Spleen (tissue), 7 donors: ENCODE data around the gene CCDC7.

Experiments
- POLR2A ChIP-seq, 3 donors: fragments of 450-650 bp; IDR thresholded peaks; one replicate each; pipeline ENCODE4 v1.5.1; 2017; ENCODE audit warnings: antibody characterized with exemption in 3 of 3, mild to moderate bottlenecking in 1 of 3
- TF ChIP-seq, protein P1 (sequence below), 11 experiments: fragments of 200-600 bp in 7 of 11; fragments of 450-650 bp in 4 of 11; sonication (generic) in 4 of 11; IDR thresholded peaks in 8 of 11; conservative IDR thresholded peaks in 3 of 11; 1 replicate in 7 of 11; 2 replicates in 4 of 11; pipeline versions ENCODE4 v1.4.0 to v1.8.0; 2016 to 2021; ENCODE audit warnings: antibody characterized with exemption in 11 of 11, inconsistent platforms in 4 of 11, mild to moderate bottlenecking in 1 of 11
- donor health status: DM: no; HTN: no; CAD: no; lungs with moderate emphysema.
- donor health status: DM: no; HTN: no; CAD: no.
- donor health status: DM: no; HTN: no; CAD: no.

DNA sequence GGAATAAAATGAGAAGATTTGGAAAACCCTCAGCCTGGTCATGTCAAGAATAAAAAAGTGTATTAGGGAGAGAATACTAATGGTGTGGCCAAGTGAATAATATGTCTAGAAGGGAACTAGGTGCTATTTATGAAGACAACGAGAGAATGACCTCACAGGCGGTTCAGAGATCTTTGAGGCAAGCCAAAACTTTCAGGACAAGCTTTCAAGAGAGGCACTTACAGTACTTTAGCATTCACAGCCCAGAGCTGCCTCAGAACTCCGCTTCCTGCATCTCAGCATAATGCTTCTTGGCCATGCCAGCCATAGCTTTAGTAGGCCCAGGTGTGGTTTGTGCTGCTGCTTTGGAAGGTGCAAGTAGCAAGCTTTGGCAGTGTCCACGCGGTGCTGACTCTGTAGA lies 37.2 kb upstream of the CCDC7 start:
- TF ChIP-seq, protein P1, sequence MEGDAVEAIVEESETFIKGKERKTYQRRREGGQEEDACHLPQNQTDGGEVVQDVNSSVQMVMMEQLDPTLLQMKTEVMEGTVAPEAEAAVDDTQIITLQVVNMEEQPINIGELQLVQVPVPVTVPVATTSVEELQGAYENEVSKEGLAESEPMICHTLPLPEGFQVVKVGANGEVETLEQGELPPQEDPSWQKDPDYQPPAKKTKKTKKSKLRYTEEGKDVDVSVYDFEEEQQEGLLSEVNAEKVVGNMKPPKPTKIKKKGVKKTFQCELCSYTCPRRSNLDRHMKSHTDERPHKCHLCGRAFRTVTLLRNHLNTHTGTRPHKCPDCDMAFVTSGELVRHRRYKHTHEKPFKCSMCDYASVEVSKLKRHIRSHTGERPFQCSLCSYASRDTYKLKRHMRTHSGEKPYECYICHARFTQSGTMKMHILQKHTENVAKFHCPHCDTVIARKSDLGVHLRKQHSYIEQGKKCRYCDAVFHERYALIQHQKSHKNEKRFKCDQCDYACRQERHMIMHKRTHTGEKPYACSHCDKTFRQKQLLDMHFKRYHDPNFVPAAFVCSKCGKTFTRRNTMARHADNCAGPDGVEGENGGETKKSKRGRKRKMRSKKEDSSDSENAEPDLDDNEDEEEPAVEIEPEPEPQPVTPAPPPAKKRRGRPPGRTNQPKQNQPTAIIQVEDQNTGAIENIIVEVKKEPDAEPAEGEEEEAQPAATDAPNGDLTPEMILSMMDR (IDR thresholded peaks at IDR 0.05 in 8 of 11, conservative IDR thresholded peaks at IDR 0.05 in 3 of 11), result no peak
- no peak for TF ChIP-seq POLR2A (IDR thresholded peaks at IDR 0.05)
